Peyer's patch (tissue), 4 donors: ENCODE data around the gene SGSH. TPM values are rescaled to one million over a fixed set of nuclear protein-coding genes. Genes with fewer than 3 reads are reported as not detected.
"Not testable (repeated sequence)": the region's sequence is repeated elsewhere in the genome, so short reads cannot be mapped to it uniquely, and the experiment has no call there.

Experiments
- DNase-seq, 3 donors: peaks; one replicate each; pipeline ENCODE4 v3.0.0-alpha.2; 2017 to 2019
- H3K27ac ChIP-seq, 4 donors: fragments of 200-600 bp; sonication (generic); one replicate each; pipeline ENCODE4 v1.5.1; 2016 to 2019
- H3K27me3 ChIP-seq, 2 donors: fragments of 200-600 bp; sonication (generic); one replicate each; pipeline ENCODE4 v1.5.1; 2019
- H3K36me3 ChIP-seq, 3 donors: fragments of 200-600 bp; sonication (generic); one replicate each; pipeline ENCODE4 v1.5.1; 2016 to 2019
- H3K4me1 ChIP-seq, 4 donors: fragments of 200-600 bp; sonication (generic); one replicate each; pipeline ENCODE4 v1.5.1; 2016 to 2019
- H3K4me3 ChIP-seq, 4 donors: fragments of 200-600 bp; sonication (generic); 1 replicate in 3 of 4; 2 replicates in 1 of 4; pipeline ENCODE4 v1.5.1; 2016 to 2019; ENCODE audit warnings: mild to moderate bottlenecking in 1 of 4
- H3K9me3 ChIP-seq, 4 donors: fragments of 200-600 bp; sonication (generic); one replicate each; pipeline ENCODE4 v1.5.1; 2016 to 2019; ENCODE audit warnings: mild to moderate bottlenecking in 1 of 4
- POLR2A ChIP-seq, 2 donors: fragments of 450-650 bp; IDR thresholded peaks; one replicate each; pipeline ENCODE4 v1.5.1; 2017; ENCODE audit warnings: antibody characterized with exemption in 2 of 2, mild to moderate bottlenecking in 2 of 2, moderate library complexity in 2 of 2
- total RNA-seq, 4 donors: library from RNA; depleted of rRNA; stranded (reverse); fragments of >200 nt; gene quantifications; one replicate each; pipeline ENCODE4 v1.1.0, GENCODE V29; 2016
- TF ChIP-seq, protein P1 (sequence below), 6 experiments: fragments of 450-650 bp in 4 of 6; fragments of 200-600 bp in 2 of 6; sonication (generic) in 1 of 6; IDR thresholded peaks; one replicate each; pipeline ENCODE4 v1.5.1; 2017 to 2019; ENCODE audit warnings: antibody characterized with exemption in 6 of 6, mild to moderate bottlenecking in 3 of 6, moderate library complexity in 1 of 6

SGSH gene
- total RNA-seq, 4 donors from 2014 or later = 37.8 to 114 (median 60.6) TPM

DNA sequence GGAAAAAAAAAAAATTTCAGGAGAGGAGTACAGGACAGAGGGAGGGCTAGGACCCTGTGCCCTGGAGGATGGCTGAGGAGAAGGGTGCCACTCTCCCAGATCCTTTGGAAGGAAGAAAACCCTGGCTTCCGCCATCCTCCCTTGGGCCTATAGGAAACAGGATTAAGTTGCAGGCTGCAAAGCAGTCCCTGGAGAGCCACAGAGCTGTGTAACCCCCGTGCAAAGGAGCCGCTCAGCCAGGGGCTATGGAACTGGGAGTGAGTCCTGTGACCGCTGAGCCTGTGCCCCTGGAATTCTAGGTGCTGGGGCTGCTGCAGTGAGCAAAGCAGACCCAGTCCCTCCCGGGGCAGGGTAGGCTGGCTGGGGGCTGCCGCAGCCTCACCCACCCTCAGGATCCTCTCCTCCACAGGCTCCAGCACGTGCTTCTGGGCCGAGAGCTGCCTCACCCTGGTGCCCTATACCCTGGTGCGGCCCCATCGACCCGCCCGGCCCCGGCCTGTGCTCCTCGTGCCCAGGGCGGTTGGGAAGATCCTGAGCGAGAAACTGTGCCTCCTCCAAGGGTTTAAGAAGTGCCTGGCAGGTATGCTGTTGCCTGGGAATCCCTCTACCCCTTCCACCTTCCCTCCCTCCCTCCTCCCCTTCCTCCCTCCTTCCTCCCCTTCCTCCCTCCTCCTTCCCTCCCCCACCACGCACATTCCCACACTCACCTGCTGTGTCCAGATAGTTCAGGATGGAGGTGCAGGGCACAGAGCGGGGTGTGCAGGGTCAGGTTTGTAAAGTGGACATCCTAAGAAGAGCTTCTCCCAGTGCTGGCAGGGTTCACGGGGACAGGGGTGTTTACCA lies 15.3 kb downstream of the SGSH start:
- H3K27me3 ChIP-seq = no peaks in the 10 kb centered on the region
- H3K27ac ChIP-seq = no peak overlapping the region
- TF ChIP-seq, protein P1, sequence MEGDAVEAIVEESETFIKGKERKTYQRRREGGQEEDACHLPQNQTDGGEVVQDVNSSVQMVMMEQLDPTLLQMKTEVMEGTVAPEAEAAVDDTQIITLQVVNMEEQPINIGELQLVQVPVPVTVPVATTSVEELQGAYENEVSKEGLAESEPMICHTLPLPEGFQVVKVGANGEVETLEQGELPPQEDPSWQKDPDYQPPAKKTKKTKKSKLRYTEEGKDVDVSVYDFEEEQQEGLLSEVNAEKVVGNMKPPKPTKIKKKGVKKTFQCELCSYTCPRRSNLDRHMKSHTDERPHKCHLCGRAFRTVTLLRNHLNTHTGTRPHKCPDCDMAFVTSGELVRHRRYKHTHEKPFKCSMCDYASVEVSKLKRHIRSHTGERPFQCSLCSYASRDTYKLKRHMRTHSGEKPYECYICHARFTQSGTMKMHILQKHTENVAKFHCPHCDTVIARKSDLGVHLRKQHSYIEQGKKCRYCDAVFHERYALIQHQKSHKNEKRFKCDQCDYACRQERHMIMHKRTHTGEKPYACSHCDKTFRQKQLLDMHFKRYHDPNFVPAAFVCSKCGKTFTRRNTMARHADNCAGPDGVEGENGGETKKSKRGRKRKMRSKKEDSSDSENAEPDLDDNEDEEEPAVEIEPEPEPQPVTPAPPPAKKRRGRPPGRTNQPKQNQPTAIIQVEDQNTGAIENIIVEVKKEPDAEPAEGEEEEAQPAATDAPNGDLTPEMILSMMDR (IDR thresholded peaks at IDR 0.05) = no peak
- TF ChIP-seq POLR2A (IDR thresholded peaks at IDR 0.05) = no peak

DNA sequence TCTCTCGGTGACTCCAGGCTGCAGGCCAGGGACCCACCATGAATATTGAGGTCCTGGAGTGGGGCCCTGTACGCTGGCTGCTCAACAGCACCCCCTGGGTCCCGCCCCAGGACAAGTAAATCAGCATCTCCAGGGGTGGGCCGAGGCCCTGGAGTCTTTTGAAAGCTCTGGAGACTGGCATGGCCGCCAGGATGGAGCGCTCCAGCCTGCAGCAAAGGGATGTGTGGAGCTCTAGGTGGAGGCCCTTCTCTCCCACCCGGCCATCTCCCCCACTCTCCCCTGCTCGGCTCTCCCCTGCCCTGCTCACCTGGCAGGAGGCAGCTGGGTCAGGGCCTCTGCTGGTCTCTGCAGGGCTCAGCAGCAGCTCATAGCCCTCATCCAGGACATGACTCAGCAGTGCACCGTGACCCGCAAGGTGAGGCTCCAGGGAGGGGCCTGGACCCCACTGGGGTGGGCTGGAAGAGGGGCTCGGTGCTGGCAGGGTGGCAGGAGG lies 16.6 kb downstream of the SGSH start:
- no peak overlapping the region for H3K4me3 ChIP-seq
- TF ChIP-seq POLR2A (IDR thresholded peaks at IDR 0.05) = no peak
- TF ChIP-seq, protein P1 (IDR thresholded peaks at IDR 0.05) = no peak
- peaks cover 0 to 2% (median 0%) of the 10 kb centered on the region in 3 donors for H3K36me3 ChIP-seq
- H3K4me1 ChIP-seq = no peaks in the 10 kb centered on the region
- H3K27ac ChIP-seq = no peak overlapping the region
- H3K9me3 ChIP-seq = no peaks in the 10 kb centered on the region
- H3K27me3 ChIP-seq = no peaks in the 10 kb centered on the region
- no peak for DNase-seq

More for the DNA sequence above, 15.3 kb downstream of the SGSH start:
- H3K4me1 ChIP-seq = no peaks in the 10 kb centered on the region
- H3K4me3 ChIP-seq = no peak overlapping the region
- no peaks in the 10 kb centered on the region for H3K9me3 ChIP-seq
- DNase-seq = no peak
- peaks cover 0 to 10% (median 0%) of the 10 kb centered on the region in 3 donors for H3K36me3 ChIP-seq

DNA sequence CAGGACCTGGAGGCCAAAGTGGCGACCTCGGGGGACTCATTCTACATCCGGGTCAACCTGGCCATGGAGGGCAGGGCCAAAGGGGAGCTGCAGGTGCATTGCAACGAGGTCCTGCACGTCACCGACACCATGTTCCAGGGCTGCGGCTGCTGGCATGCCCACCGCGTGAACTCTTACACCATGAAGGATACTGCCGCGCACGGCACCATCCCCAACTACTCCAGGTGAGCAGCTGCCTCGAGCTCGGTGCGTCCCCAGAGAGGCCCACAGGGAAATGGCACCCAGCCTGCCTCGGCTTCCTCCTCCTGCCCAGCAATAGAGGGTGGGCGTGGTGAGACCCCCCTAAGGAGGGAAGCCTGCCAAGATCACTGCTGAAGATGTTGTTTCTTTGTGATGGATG lies 17.9 kb downstream of the SGSH start:
- Histone ChIP-seq H3K27ac (no peak overlapping the region), H3K9me3 (no peaks in the 10 kb centered on the region), H3K36me3 (no peaks in the 10 kb centered on the region), H3K4me1 (no peaks in the 10 kb centered on the region), H3K4me3 (no peak overlapping the region), H3K27me3 (no peaks in the 10 kb centered on the region)
- no peak for DNase-seq
- TF ChIP-seq, protein P1 (IDR thresholded peaks at IDR 0.05) = no peak
- TF ChIP-seq POLR2A (IDR thresholded peaks at IDR 0.05) = no peak

DNA sequence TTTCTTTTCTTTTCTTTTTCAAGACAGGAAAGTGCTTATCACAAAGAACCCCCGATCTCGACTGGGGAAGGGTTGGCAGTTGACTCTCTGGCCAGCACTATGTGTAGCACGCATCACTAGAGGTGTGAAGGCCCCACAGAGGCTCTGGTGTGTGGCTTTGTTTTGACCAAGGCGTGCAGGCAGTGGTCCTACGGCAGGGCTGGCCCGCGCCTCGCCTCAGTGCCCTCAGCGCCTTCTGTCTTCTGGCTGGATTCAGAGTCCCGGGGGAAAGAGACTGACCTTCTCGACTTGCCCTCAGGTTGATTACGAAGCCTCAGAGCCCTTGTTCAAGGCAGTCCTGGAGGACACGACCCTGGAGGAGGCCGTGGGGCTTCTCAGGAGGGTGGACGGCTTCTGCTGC lies 18.7 kb downstream of the SGSH start:
- Histone ChIP-seq H3K4me1 (no peaks in the 10 kb centered on the region), H3K27ac (no peak overlapping the region), H3K4me3 (no peak overlapping the region), H3K27me3 (no peaks in the 10 kb centered on the region), H3K9me3 (no peaks in the 10 kb centered on the region), H3K36me3 (no peaks in the 10 kb centered on the region)
- no peak for DNase-seq
- TF ChIP-seq POLR2A (IDR thresholded peaks at IDR 0.05) = no peak
- TF ChIP-seq, protein P1 (IDR thresholded peaks at IDR 0.05) = no peak

DNA sequence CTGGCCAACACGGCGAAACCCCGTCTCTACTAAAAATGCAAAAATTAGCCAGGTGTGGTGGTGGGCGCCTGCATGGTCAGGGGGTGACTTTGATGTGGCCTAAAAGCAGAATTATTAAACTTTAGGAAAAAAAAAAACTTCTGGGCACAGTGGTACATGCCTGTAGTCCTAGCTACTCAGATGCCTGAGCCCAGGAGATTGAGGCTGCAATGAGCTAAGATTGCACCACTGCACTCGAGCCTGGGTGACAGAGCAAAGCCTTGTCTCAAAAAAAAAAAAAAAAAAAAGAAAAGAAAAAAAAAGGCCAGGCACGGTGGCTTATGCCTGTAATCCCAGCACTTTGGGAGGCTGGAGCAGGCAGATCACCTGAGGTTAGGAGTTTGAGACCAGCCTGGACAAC lies 20.8 kb downstream of the SGSH start:
- H3K36me3 ChIP-seq, H3K27me3 ChIP-seq, H3K9me3 ChIP-seq, H3K27ac ChIP-seq, H3K4me1 ChIP-seq, DNase-seq, H3K4me3 ChIP-seq: not testable (repeated sequence)

DNA sequence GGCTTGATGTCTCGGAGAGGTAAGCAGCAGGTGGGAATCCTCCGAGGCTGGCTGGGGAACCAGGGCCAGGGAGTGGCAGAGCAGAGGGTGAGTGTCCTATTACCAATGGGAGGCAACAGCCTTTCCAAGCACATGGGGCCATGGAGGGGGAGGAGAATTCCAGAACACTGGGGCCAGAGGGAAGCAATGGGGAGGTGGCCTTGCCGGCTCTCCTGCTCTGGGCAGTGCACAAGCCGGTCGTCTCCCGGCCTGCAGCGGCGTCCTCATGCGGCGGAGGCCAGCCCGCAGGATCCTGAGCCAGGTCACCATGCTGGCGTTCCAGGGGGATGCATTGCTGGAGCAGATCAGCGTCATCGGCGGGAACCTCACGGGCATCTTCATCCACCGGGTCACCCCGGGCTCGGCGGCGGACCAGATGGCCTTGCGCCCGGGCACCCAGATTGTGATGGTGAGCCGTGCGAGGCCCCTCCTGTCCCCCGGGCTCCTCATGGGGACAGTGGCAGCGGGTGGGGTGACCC lies 21.9 kb downstream of the SGSH start:
- DNase-seq = no peak
- Histone ChIP-seq H3K27ac (no peak overlapping the region), H3K9me3 (no peaks in the 10 kb centered on the region), H3K4me3 (no peak overlapping the region), H3K36me3 (no peaks in the 10 kb centered on the region), H3K27me3 (no peaks in the 10 kb centered on the region), H3K4me1 (no peaks in the 10 kb centered on the region)
- no peak for TF ChIP-seq POLR2A (IDR thresholded peaks at IDR 0.05)
- TF ChIP-seq, protein P1 (IDR thresholded peaks at IDR 0.05) = no peak
